NT2/D1 (cell line): ENCODE data around the gene TUBGCP2.

Experiments
- DNase-seq: peaks from one replicate; pipeline ENCODE4 v3.0.0-alpha.2; 2011; ENCODE audit warnings: low read depth, low spot score
- H3K27me3 ChIP-seq: 2 replicates; pipeline ENCODE4 v1.6.0; 2011; ENCODE audit warnings: mild to moderate bottlenecking; ENCODE audit not compliant: insufficient read length, insufficient read depth
- H3K36me3 ChIP-seq: 2 replicates; pipeline ENCODE4 v1.6.1; 2011; ENCODE audit warnings: mild to moderate bottlenecking, low read length, mixed read lengths; ENCODE audit not compliant: insufficient read depth, insufficient read length
- H3K4me1 ChIP-seq: 2 replicates; pipeline ENCODE4 v1.5.1; 2011; ENCODE audit not compliant: insufficient read depth, insufficient read length
- H3K4me3 ChIP-seq: 2 replicates; pipeline ENCODE4 v1.5.1; 2011; ENCODE audit warnings: low read depth; ENCODE audit not compliant: insufficient read length
- H3K9ac ChIP-seq: 2 replicates; pipeline ENCODE4 v1.6.0; 2011; ENCODE audit warnings: low read depth; ENCODE audit not compliant: insufficient read length
- H3K9me3 ChIP-seq: 2 replicates; pipeline ENCODE4 v1.5.1; 2011; ENCODE audit warnings: mild to moderate bottlenecking, low read length; ENCODE audit not compliant: insufficient read depth
- SUZ12 ChIP-seq: IDR thresholded peaks from 2 replicates; pipeline ENCODE4 v1.6.1; 2011; ENCODE audit not compliant: insufficient read length, insufficient read depth; ENCODE audit errors: extremely low read depth
- YY1 ChIP-seq: IDR thresholded peaks from 2 replicates; pipeline ENCODE4 v1.6.1; 2011; ENCODE audit not compliant: insufficient read length, insufficient read depth
- ZNF274 ChIP-seq: IDR thresholded peaks from 2 replicates; pipeline ENCODE4 v1.6.1; 2011; ENCODE audit warnings: mild to moderate bottlenecking, low read depth, low read length

The TUBGCP2 gene

GRCh38 chr10:133347710-133348517 is 39.2 kb upstream of the TUBGCP2 start:
- Histone ChIP-seq H3K27me3 (no peaks in the 10 kb centered on the region), H3K36me3 (no peaks in the 10 kb centered on the region), H3K4me1 (peaks cover 15% of the 10 kb centered on the region), H3K9ac (no peak overlapping the region), H3K4me3 (no peak overlapping the region), H3K9me3 (no peaks in the 10 kb centered on the region)
- DNase-seq, result no peak
- TF ChIP-seq SUZ12 (no peak), ZNF274 (no peak), YY1 (no peak)

- no peak for TF ChIP-seq YY1
- no peak for TF ChIP-seq SUZ12
- TF ChIP-seq ZNF274, result no peak
- H3K9ac ChIP-seq, result no peak overlapping the region
- H3K9me3 ChIP-seq, result no peaks in the 10 kb centered on the region
- H3K27me3 ChIP-seq, result no peaks in the 10 kb centered on the region
- DNase-seq, result no peak
- no peaks in the 10 kb centered on the region for H3K36me3 ChIP-seq
- no peak overlapping the region for H3K4me3 ChIP-seq
- H3K4me1 ChIP-seq, result peaks cover 15% of the 10 kb centered on the region
Observed at GRCh38 chr10:133346413-133346812, 37.7 kb upstream of the TUBGCP2 start.

GRCh38 chr10:133344236-133344635 is 35.6 kb upstream of the TUBGCP2 start:
- no peaks in the 10 kb centered on the region for H3K36me3 ChIP-seq
- H3K9ac ChIP-seq, result no peak overlapping the region
- peaks cover 9% of the 10 kb centered on the region for H3K27me3 ChIP-seq
- DNase-seq, result no peak
- H3K4me1 ChIP-seq, result peaks cover 9% of the 10 kb centered on the region
- TF ChIP-seq SUZ12, result no peak
- TF ChIP-seq ZNF274, result no peak
- TF ChIP-seq YY1, result no peak
- H3K4me3 ChIP-seq, result no peak overlapping the region
- H3K9me3 ChIP-seq, result no peaks in the 10 kb centered on the region

GRCh38 chr10:133343558-133343957 is 34.9 kb upstream of the TUBGCP2 start:
- peaks cover 15% of the 10 kb centered on the region for H3K27me3 ChIP-seq
- DNase-seq, result no peak
- no peak overlapping the region for H3K4me3 ChIP-seq
- no peaks in the 10 kb centered on the region for H3K36me3 ChIP-seq
- peak overlapping the region; percentile 42 for H3K9ac ChIP-seq
- no peaks in the 10 kb centered on the region for H3K9me3 ChIP-seq
- TF ChIP-seq SUZ12, result no peak
- TF ChIP-seq ZNF274, result no peak
- TF ChIP-seq YY1, result no peak
- H3K4me1 ChIP-seq, result peaks cover 7% of the 10 kb centered on the region

GRCh38 chr10:133342942-133343341 is 34.3 kb upstream of the TUBGCP2 start:
- no peaks in the 10 kb centered on the region for H3K9me3 ChIP-seq
- H3K27me3 ChIP-seq, result peaks cover 21% of the 10 kb centered on the region
- no peak for TF ChIP-seq ZNF274
- TF ChIP-seq SUZ12, result no peak
- H3K4me1 ChIP-seq, result peaks cover 7% of the 10 kb centered on the region
- no peak overlapping the region for H3K4me3 ChIP-seq
- H3K9ac ChIP-seq, result peak overlapping the region; percentile 42
- H3K36me3 ChIP-seq, result no peaks in the 10 kb centered on the region
- DNase-seq, result no peak

- Histone ChIP-seq H3K36me3 (no peaks in the 10 kb centered on the region), H3K27me3 (peaks cover 31% of the 10 kb centered on the region), H3K4me3 (no peak overlapping the region), H3K9ac (no peak overlapping the region), H3K4me1 (peaks cover 5% of the 10 kb centered on the region), H3K9me3 (no peaks in the 10 kb centered on the region)
- no peak for TF ChIP-seq YY1
- TF ChIP-seq ZNF274, result no peak
- no peak for TF ChIP-seq SUZ12
- DNase-seq, result no peak
Observed at GRCh38 chr10:133341983-133342382, 33.3 kb upstream of the TUBGCP2 start.

GRCh38 chr10:133339708-133340380 is 31.2 kb upstream of the TUBGCP2 start:
- no peak overlapping the region for H3K9ac ChIP-seq
- peaks cover 52% of the 10 kb centered on the region for H3K27me3 ChIP-seq
- H3K4me1 ChIP-seq, result peaks cover 5% of the 10 kb centered on the region
- no peaks in the 10 kb centered on the region for H3K36me3 ChIP-seq
- no peak overlapping the region for H3K4me3 ChIP-seq
- DNase-seq, result no peak
- H3K9me3 ChIP-seq, result no peaks in the 10 kb centered on the region
- TF ChIP-seq ZNF274, result no peak
- TF ChIP-seq SUZ12, result no peak
- TF ChIP-seq YY1, result no peak
